Endothelial cell (in vitro differentiated cells): Measurements from ENCODE around the gene GJC2. TPM values are rescaled to one million over a fixed set of nuclear protein-coding genes. Genes with fewer than 3 reads are reported as not detected.
A peak's percentile ranks its signal among the peaks of the same experiment; 100 is the strongest.
"Not testable (repeated sequence)": the region's sequence is repeated elsewhere in the genome, so short reads cannot be mapped to it uniquely, and the experiment has no call there.

Experiments
- DNase-seq: peaks from one replicate; pipeline ENCODE4 v3.0.0; 2021; ENCODE audit warnings: low spot score
- H3K27ac Mint-ChIP-seq: one replicate; pipeline ENCODE4 v1.8.0; 2021; ENCODE audit warnings: mixed read lengths, inconsistent platforms; ENCODE audit not compliant: unreplicated experiment
- H3K27me3 Mint-ChIP-seq: one replicate; pipeline ENCODE4 v1.8.0; 2021; ENCODE audit warnings: mild to moderate bottlenecking, moderate library complexity, mixed read lengths, inconsistent platforms; ENCODE audit not compliant: unreplicated experiment
- H3K36me3 Mint-ChIP-seq: one replicate; pipeline ENCODE4 v1.8.0; 2021; ENCODE audit warnings: mild to moderate bottlenecking, low read depth, mixed read lengths, inconsistent platforms; ENCODE audit not compliant: unreplicated experiment
- H3K4me1 Mint-ChIP-seq: one replicate; pipeline ENCODE4 v1.8.0; 2021; ENCODE audit warnings: mild to moderate bottlenecking, mixed read lengths, inconsistent platforms; ENCODE audit not compliant: unreplicated experiment
- H3K4me3 Mint-ChIP-seq: one replicate; pipeline ENCODE4 v1.8.0; 2021; ENCODE audit warnings: mild to moderate bottlenecking, mixed read lengths, inconsistent platforms; ENCODE audit not compliant: unreplicated experiment
- H3K9me3 Mint-ChIP-seq: one replicate; pipeline ENCODE4 v1.8.0; 2021; ENCODE audit warnings: mixed read lengths, inconsistent platforms; ENCODE audit not compliant: unreplicated experiment
- total RNA-seq: library from RNA; stranded (reverse); fragmentation: NEBNext Ultra II Directional; extraction: Animal tissue kit (Norgen Biotek cat#: 25700); gene quantifications from one replicate; pipeline ENCODE4 v1.2.1, GENCODE V29; 2021; ENCODE audit not compliant: unreplicated experiment
- TF ChIP-seq, protein P1 (sequence below): fragments of 200-600 bp; sonication (generic); IDR thresholded peaks from one replicate; pipeline ENCODE4 v1.5.0; 2021; ENCODE audit warnings: antibody characterized with exemption; ENCODE audit not compliant: unreplicated experiment

The GJC2 gene
- total RNA-seq, 1 donor from 2014 or later, result 13.0 TPM

DNA sequence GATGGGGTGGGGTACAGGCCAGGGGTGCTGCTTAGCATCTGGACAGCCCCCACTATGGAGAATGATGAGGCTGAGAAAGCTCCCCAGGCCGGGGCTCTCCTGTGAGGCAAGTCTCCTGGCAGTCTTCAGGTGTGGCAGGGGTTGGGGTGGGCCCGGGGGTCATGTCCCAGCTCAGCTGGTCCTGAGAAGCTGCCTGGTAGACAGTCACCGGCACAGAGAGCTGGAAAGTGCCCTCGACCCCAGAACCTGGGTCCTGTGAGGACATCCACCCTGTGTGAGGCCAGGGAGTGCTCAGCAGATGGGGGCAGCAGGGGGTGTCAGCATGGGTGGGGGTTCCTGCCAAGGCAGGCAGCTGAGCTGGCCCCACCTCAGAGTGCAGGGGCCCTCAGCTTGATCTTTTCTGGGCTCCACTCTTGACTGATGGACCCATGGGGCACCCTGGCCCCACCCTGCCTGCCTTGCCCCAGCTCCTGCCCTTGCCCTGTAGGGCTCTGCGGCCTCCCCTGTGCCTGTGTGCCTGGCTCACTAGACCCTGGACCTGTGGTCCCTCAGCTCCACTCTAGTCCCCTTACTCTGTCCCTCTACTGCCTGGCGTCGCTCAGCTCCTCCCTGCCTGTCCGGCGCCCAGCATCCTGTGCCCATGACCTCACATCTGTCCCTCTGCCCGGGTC lies 21.6 kb downstream of the GJC2 start:
- TF ChIP-seq, protein P1, sequence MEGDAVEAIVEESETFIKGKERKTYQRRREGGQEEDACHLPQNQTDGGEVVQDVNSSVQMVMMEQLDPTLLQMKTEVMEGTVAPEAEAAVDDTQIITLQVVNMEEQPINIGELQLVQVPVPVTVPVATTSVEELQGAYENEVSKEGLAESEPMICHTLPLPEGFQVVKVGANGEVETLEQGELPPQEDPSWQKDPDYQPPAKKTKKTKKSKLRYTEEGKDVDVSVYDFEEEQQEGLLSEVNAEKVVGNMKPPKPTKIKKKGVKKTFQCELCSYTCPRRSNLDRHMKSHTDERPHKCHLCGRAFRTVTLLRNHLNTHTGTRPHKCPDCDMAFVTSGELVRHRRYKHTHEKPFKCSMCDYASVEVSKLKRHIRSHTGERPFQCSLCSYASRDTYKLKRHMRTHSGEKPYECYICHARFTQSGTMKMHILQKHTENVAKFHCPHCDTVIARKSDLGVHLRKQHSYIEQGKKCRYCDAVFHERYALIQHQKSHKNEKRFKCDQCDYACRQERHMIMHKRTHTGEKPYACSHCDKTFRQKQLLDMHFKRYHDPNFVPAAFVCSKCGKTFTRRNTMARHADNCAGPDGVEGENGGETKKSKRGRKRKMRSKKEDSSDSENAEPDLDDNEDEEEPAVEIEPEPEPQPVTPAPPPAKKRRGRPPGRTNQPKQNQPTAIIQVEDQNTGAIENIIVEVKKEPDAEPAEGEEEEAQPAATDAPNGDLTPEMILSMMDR, result no peak
- DNase-seq, result no peak
- Mint-ChIP-seq H3K27ac (no peak overlapping the region), H3K27me3 (peaks cover 16% of the 10 kb centered on the region), H3K36me3 (peaks cover 19% of the 10 kb centered on the region), H3K4me1 (peaks cover 11% of the 10 kb centered on the region), H3K9me3 (no peaks in the 10 kb centered on the region), H3K4me3 (no peak overlapping the region)

DNA sequence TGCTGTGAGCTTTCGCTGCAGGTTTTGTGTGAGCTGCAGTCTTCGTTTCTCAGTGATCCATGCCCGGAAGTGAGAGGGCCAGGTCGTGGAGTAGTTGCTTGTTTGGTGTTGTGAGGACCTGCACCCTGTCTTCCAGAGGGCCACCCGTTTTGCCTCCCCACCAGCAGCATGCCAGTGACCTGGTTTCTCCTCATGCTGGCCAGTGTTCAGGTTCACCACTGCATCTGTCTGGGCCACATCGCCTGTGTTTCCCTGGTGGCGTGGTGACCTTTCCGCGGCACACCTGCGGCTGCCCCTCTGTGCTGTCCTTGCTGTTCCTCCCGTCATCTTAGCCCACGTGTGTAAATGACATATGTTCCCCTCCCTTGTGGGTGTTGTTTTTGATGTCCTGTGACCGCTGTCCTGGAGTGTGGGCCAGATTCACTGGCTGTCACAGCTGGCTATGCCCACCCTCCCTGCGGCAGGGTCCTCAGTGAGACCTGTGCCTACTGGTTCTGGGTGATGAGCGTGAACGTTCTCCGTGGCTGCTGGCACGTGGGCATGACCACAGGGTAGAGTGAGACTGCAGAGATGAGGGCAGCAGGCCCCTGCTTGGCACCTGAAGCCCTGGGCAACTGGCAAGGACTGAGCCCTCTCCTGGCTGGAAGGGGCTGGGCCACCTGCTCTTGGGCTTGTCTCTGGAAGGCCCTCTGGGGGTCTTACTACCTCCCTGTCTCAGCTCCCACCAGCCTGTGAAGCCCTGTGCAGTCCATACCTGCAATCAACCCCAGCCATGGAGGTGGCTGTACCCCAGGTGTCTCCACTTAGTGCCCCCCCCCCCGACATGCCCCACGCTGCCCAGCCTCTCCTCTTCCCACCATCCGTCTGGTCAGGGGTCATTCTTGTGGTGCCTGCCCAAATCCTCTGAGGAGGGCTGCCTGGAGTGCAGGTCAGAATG lies 23.1 kb downstream of the GJC2 start:
- Mint-ChIP-seq H3K9me3 (no peaks in the 10 kb centered on the region), H3K36me3 (peaks cover 13% of the 10 kb centered on the region), H3K4me1 (peaks cover 4% of the 10 kb centered on the region), H3K27ac (peak overlapping the region; percentile 72), H3K27me3 (peaks cover 12% of the 10 kb centered on the region), H3K4me3 (peak overlapping the region; percentile 11)
- TF ChIP-seq, protein P1, result no peak
- no peak for DNase-seq

DNA sequence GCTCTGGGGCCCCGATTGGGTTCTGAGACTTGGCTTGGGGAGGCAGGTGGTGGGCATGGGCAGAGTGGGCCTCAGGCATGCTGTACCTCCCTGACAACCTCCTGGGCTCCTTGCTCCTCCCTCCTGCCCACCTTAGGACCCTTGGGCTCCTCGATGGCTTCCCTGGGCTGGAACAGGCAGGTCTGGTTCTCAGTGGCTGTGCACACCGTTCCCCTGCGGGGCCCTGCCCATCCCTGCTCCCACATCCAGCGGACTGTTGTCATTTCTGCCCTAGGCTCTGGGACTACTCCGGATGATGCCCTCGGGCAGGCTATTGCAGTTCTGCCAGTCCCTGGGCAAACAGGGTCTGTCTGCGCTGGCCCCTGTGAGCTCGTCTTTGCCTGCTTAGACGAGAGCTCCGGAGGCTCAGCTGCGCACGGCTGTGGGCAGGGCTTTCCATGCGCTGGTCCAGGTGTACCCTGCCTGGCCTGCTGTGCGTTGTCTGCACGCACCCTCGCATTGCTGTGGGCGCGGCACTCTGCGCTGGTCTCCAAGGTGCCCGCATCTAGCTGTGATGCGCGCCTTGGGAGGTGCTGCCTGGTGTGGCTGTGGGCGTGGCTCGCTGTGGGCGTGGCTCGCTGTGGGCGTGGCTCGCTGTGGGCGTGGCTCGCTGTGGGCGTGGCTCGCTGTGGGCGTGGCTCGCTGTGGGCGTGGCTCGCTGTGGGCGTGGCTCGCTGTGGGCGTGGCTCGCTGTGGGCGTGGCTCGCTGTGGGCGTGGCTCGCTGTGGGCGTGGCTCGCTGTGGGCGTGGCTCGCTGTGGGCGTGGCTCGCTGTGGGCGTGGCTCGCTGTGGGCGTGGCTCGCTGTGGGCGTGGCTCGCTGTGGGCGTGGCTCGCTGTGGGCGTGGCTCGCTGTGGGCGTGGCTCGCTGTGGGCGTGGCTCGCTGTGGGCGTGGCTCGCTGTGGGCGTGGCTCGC lies 24.1 kb downstream of the GJC2 start:
- H3K36me3 Mint-ChIP-seq, result peaks cover 10% of the 10 kb centered on the region
- not testable (repeated sequence) for H3K4me1 Mint-ChIP-seq, DNase-seq, H3K9me3 Mint-ChIP-seq, H3K27ac Mint-ChIP-seq, H3K4me3 Mint-ChIP-seq
- peaks cover 12% of the 10 kb centered on the region for H3K27me3 Mint-ChIP-seq

DNA sequence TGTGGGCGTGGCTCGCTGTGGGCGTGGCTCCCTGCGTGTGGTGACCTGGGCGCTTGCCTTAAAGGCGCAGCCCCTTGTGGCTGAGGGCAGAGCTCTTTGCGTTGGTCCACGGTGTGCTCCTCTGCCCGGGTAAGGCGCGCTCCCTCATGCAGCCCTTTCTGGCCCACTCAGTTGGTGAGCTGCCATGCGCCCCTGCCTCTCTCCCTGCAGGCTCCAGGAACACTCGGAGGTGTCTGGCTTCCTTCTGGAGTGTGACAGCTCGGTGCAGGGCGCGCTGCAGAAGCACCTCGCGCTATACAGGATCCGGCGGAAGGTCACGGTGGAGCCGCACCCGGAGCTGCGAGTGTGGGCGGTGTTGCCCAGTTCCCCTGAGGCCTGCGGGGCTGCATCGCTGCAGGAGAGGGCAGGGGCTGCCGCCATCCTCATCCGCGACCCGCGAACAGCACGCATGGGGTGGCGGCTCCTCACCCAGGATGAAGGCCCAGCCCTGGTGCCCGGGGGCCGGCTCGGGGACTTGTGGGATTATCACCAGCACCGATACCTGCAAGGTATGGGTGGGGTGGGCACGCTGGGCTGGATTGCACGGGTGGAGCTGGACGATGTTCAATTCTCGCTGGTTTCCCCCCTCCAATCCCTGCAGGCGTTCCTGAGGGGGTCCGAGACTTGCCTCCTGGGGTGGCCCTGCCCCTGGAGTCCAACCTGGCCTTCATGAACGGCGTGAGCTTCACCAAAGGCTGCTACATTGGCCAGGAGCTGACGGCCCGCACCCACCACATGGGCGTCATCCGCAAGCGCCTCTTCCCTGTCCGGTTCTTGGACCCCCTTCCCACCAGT lies 25.0 kb downstream of the GJC2 start:
- H3K4me3 Mint-ChIP-seq, result no peak overlapping the region
- H3K27ac Mint-ChIP-seq, result no peak overlapping the region
- H3K36me3 Mint-ChIP-seq, result peaks cover 10% of the 10 kb centered on the region
- TF ChIP-seq, protein P1, result no peak
- peaks cover 3% of the 10 kb centered on the region for H3K4me1 Mint-ChIP-seq
- DNase-seq, result no peak
- no peaks in the 10 kb centered on the region for H3K9me3 Mint-ChIP-seq
- peaks cover 8% of the 10 kb centered on the region for H3K27me3 Mint-ChIP-seq
